DMS153 (cell line): ENCODE measurements around the gene CLDN6.
A peak's percentile ranks its signal among the peaks of the same experiment; 100 is the strongest.

Experiments used
- DNase-seq: peaks from one replicate; lab custom pipeline; 2025; lab: John Stamatoyannopoulos, UW

Gene CLDN6

DNA sequence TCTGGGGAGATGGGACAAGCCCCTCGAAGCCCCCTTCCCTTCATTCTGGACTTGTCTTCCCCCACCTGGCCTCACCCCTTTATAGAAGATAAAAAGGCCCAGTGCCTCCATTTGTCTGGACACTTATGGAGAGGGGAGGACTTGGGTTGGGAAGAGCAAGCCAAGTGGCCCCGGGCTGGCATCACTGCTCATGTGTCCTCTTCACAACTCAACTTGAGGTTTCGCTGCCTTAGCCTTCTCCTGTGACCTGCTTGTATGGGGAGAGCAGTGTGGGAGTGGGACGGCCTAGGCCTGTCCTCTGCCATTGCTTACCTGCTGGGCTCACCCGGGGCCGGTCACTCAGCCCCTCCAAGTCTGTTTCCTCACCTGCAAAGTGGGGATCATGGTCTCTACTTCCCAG lies 47.4 kb downstream of the CLDN6 start:
- no peak for DNase-seq

DNA sequence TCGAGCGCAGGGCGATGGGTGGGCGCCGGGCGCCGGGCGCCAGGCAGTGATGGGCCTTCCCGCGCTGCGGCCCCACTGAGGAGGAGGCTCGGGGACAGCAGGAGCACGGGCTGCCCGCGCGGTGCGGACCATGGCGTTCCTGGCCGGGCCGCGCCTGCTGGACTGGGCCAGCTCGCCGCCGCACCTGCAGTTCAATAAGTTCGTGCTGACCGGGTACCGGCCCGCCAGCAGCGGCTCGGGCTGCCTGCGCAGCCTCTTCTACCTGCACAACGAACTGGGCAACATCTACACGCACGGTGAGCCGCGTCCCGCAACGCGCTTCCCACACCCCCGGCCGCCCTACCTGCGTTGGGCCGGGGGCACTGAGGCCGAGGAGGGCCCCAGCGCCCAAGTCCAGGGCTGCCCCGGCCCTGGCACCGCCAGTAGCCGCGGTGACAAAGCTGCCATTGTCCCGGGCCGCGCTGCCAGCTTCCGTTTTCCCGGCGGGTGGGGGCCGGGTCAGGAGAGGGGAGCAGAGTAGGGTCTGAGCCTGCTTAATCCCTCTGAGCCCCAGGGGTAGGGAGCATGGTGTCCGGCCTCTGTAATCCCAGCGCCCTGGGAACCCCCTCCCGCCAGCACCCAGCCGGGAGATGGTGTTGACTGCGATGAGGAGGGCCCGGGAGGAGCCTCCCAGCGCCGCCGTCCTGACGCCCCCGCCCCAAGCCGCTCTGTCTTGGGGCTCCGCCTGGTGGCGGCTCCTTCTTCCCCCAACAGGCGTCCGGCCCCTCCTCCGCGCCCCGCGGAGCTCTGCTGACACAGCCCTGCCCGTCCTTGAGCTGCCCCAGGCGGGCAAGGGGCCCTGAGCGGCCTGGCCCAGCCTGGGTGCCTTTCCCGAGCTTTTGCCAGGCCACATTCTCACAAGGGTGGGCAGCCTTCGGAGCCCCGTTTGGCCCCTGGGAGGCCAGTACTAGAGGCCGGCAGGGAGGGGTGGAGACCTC lies 48.1 kb downstream of the CLDN6 start:
- DNase-seq, result peak; percentile 42

DNA sequence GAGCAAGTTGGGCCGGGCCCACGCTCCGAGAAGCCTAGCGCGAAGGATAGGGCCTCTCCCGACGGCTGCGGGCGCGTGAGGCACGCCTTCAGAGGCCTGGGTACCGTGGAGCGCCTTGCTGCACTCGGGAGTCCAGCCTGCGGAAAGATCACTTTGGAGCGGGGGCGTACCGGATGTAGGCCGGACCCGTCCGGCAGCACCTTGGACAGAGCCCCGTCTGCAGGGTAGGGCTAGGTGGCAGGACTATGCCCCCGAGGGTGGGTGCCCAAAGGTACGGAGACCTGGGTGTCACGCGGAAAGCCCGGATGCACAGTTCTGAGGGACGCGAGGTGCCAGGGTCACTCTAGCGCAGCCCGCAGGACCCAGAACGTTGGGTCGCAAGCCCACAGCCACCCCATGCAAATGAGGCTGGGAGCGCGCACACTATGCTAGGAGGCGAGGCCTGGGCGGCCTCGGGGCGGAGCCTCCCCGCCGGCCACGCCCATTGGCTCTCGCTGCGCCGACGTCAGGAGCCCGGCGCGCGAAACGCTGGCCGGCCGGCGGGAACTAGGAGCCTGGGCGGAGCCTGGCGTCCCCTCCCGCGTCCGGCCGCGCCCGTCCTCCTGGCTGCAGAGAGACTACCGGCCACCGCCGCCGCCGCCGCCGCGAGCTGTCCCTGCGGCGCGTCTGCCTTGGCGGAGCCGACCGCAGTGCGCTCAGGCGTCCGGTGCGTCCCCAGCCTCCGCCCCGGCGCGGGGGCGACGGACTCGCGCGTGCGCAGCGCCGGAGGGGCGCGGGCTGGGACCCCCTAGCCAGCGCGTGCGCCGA lies 49.0 kb downstream of the CLDN6 start, which contains the start of gene PAQR4:
PAQR4 (plus strand) TSS at position 611 of the 807 bp plus-strand sequence. CDS start 327 bp downstream, outside the sequence.
- peak; percentile 88 for DNase-seq

DNA sequence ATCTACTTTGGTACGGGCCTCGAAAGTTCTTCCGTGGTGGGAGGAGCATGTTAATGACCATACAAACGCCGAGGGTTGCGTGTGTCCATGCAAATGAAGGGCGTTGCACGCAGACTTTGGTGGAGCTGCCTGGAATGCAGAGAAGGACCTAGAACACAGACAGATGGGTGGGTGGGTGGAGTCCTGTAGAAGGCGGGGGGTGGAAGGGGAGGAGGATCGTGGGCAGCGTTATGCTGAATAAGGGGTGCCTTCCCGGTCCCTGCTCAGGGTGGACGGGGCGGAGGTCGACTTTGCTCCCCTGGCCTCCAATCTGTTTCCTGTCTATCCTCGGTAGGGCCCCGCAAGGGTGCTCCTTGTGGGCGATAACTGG lies 49.6 kb downstream of the CLDN6 start:
- DNase-seq, result peak; percentile 76

DNA sequence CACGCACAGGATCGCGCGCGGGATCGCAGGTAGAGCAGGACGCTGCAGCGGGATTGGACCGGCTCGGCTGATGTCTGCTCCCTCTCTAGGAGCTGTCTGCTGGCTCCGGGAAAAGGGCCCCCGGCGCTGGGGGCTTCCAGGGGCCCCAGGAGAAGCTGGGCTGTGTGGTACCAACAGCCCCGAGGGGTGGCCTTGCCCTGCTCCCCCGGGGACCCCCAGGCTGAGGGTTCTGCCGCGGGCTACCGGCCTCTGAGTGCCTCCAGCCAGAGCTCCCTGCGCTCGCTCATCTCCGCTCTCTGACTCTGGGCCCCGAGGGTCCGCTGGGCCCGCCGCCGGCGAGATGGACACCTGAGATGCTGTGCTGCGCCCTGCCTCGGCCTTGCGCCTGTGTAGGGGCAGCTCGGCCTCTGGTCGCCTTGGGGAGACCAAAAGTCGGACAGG lies 50.2 kb downstream of the CLDN6 start:
- no peak for DNase-seq

DNA sequence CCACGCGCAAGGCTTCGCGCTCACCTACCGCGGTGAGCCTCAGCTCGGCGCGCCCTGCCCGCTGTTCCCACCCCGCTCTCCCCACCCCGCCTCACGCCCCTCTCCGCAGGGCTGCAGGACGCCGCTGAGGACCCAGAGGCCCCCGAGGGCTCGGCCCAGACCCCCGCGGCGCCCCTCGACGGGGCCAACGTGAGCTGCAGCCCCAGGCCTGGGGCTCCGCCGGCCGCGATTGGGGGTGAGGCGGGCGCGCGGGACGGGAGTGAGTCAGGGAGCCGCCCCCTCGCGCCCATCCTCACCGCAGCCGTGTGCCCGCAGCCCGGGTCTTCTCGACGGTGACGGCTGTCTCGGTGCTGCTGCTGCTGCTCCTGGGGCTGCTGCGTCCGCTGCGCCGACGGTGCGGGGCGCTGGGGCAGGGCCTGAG lies 50.8 kb downstream of the CLDN6 start:
- DNase-seq, result no peak

DNA sequence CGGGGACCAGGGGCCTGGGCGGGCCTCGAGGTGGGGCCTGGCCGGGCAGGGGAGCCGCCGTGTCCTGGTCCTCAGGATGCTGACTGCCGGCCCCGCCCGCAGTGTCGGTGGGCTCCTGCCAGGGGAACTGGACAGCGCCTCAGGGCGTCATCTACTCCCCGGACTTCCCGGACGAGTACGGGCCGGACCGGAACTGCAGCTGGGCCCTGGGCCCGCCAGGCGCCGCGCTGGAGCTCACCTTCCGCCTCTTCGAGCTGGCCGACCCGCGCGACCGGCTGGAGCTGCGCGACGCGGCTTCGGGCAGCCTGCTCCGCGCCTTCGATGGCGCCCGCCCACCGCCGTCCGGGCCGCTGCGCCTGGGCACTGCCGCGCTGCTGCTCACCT lies 51.2 kb downstream of the CLDN6 start:
- no peak for DNase-seq

DNA sequence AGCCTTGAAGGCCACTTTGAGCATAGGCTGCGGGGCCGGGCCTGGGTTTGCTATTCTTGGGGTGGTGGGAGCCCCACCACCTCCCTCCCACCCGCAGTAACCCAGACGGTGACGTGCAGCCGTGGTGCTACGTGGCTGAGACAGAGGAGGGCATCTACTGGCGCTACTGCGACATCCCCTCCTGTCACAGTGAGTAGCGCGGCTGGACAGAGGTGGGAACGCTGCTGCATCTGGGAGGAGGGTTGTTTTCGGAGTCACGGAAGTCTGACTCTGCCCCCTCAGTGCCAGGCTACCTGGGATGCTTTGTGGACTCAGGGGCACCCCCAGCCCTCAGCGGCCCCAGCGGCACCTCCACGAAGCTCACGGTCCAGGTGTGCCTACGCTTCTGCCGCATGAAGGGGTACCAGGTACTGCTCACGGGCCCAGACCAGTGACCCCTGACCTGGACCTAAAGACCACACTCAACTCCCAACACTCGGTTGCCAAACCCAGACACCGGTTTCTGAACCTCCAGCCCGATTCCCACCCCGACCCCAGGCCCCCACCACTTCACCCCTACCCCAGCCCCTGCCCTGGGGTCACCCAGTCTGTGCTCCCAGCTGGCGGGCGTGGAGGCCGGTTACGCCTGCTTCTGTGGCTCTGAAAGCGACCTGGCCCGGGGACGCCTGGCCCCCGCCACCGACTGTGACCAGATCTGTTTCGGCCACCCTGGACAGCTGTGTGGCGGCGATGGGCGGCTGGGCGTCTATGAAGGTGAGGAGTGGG lies 51.8 kb downstream of the CLDN6 start:
- no peak for DNase-seq
